HEK293 (cell line): ENCODE measurements around the gene IL2RG.

Source experiments
- CTCF ChIA-PET: fragments of 350-600 bp; formaldehyde crosslinking; extraction: SDS; loops from one replicate; lab custom pipeline; 2021; ENCODE audit warnings: antibody characterized with exemption; lab: Yijun Ruan, JAX
- POLR2A ChIA-PET: fragments of 300-600 bp; formaldehyde crosslinking; extraction: SDS; loops from one replicate; lab custom pipeline; 2020; ENCODE audit warnings: antibody characterized with exemption, inconsistent platforms; lab: Yijun Ruan, JAX
- H3K27ac ChIP-seq: fragments of 200-500 bp; sonication (Bioruptor generic); 2 replicates; pipeline ENCODE4 v1.5.1; 2014; ENCODE audit warnings: low read depth, low read length, control low read depth, inconsistent platforms; ENCODE audit errors: extremely low read depth
- H3K36me3 ChIP-seq, 2 experiments: fragments of 200-500 bp in 1 of 2; sonication (Bioruptor generic) in 1 of 2; 1 replicate in 1 of 2; 2 replicates in 1 of 2; pipeline ENCODE4 v1.5.1; 2014 to 2017; ENCODE audit warnings: inconsistent platforms in 2 of 2, low read length in 2 of 2; ENCODE audit not compliant: control insufficient read depth in 2 of 2, insufficient read depth in 1 of 2
- H3K4me1 ChIP-seq: fragments of 200-500 bp; sonication (Bioruptor generic); 2 replicates; pipeline ENCODE4 v1.5.1; 2014; ENCODE audit warnings: mild to moderate bottlenecking, low read length, inconsistent platforms; ENCODE audit not compliant: control insufficient read depth, insufficient read depth
- H3K4me3 ChIP-seq: 2 replicates; pipeline ENCODE4 v1.5.1; 2011; ENCODE audit warnings: low read depth, mild to moderate bottlenecking, control low read depth, low read length, moderate library complexity
- H3K9me3 ChIP-seq: fragments of 200-500 bp; sonication (Bioruptor generic); 2 replicates; pipeline ENCODE4 v1.5.1; 2014; ENCODE audit warnings: low read depth, low read length, inconsistent platforms; ENCODE audit not compliant: control insufficient read depth, insufficient read depth
- GLI2 ChIP-seq: fragments of 450-650 bp; formaldehyde crosslinking; IDR thresholded peaks from 2 replicates; pipeline ENCODE4; 2017; ENCODE audit warnings: missing biosample characterization, missing genetic modification characterization, low read depth, borderline replicate concordance
- IKZF3 ChIP-seq: fragments of 450-650 bp; IDR thresholded peaks from 2 replicates; pipeline ENCODE4 v1.5.0; 2018; ENCODE audit warnings: missing biosample characterization, mild to moderate bottlenecking, missing genetic modification characterization, moderate library complexity
- OSR2 ChIP-seq: fragments of 450-650 bp; formaldehyde crosslinking; IDR thresholded peaks from 2 replicates; pipeline ENCODE4 v1.5.1; 2016; ENCODE audit warnings: missing biosample characterization, missing genetic modification characterization
- PRDM1 ChIP-seq: fragments of 450-650 bp; formaldehyde crosslinking; IDR thresholded peaks from 2 replicates; pipeline ENCODE4; 2016; ENCODE audit warnings: missing biosample characterization, missing genetic modification characterization
- ZBTB17 ChIP-seq: fragments of 450-650 bp; formaldehyde crosslinking; IDR thresholded peaks from 2 replicates; pipeline ENCODE4 v1.5.1; 2016; ENCODE audit warnings: missing biosample characterization, missing genetic modification characterization
- ZBTB44 ChIP-seq: fragments of 450-650 bp; IDR thresholded peaks from 2 replicates; pipeline ENCODE4 v1.5.1; 2018; ENCODE audit warnings: missing biosample characterization, mild to moderate bottlenecking, missing genetic modification characterization
- ZBTB6 ChIP-seq: fragments of 450-650 bp; formaldehyde crosslinking; IDR thresholded peaks from 2 replicates; pipeline ENCODE4 v1.5.1; 2017; ENCODE audit warnings: missing biosample characterization, missing genetic modification characterization
- ZBTB8A ChIP-seq: fragments of 450-650 bp; formaldehyde crosslinking; IDR thresholded peaks from 2 replicates; pipeline ENCODE4 v1.5.1; 2016; ENCODE audit warnings: missing biosample characterization, missing genetic modification characterization
- ZIC2 ChIP-seq: fragments of 450-650 bp; formaldehyde crosslinking; IDR thresholded peaks from 2 replicates; pipeline ENCODE4 v1.5.1; 2016; ENCODE audit warnings: missing biosample characterization, missing genetic modification characterization
- ZNF16 ChIP-seq: fragments of 450-650 bp; formaldehyde crosslinking; IDR thresholded peaks from 2 replicates; pipeline ENCODE4 v1.5.1; 2016; ENCODE audit warnings: low read depth, missing biosample characterization, missing genetic modification characterization
- ZNF175 ChIP-seq: fragments of 450-650 bp; formaldehyde crosslinking; IDR thresholded peaks from 2 replicates; pipeline ENCODE4 v1.5.1; 2016; ENCODE audit warnings: missing biosample characterization, missing genetic modification characterization
- ZNF221 ChIP-seq: fragments of 450-650 bp; formaldehyde crosslinking; IDR thresholded peaks from 2 replicates; pipeline ENCODE4 v1.5.1; 2017; ENCODE audit warnings: missing biosample characterization, missing genetic modification characterization, borderline replicate concordance
- ZNF785 ChIP-seq: fragments of 450-650 bp; formaldehyde crosslinking; IDR thresholded peaks from 2 replicates; pipeline ENCODE4 v1.5.1; 2016; ENCODE audit warnings: missing biosample characterization, missing genetic modification characterization
- ZNF843 ChIP-seq: fragments of 450-650 bp; formaldehyde crosslinking; IDR thresholded peaks from 2 replicates; pipeline ENCODE4 v1.5.1; 2016; ENCODE audit warnings: missing biosample characterization, missing genetic modification characterization
- ZXDB ChIP-seq: fragments of 450-650 bp; formaldehyde crosslinking; IDR thresholded peaks from 2 replicates; pipeline ENCODE4 v1.5.1; 2016; ENCODE audit warnings: missing biosample characterization, missing genetic modification characterization
- TF ChIP-seq, protein P1 (sequence below): fragments of 450-650 bp; formaldehyde crosslinking; IDR thresholded peaks from 2 replicates; pipeline ENCODE4 v1.5.1; 2016; ENCODE audit warnings: missing biosample characterization, missing genetic modification characterization
- TF ChIP-seq, protein P2 (sequence below): fragments of 450-650 bp; formaldehyde crosslinking; IDR thresholded peaks from 2 replicates; pipeline ENCODE4 v1.5.1; 2017; ENCODE audit warnings: missing biosample characterization, missing genetic modification characterization

The IL2RG gene

GRCh38 chrX:71085900-71086299 lies 25.5 kb downstream of the IL2RG start (continued):
- no peak for TF ChIP-seq ZNF221 (tag by site-specific recombination)
- peak; percentile 18; the same call in 1 of the 2 replicates for TF ChIP-seq ZNF16 (tag by site-specific recombination)
- TF ChIP-seq, protein P1, sequence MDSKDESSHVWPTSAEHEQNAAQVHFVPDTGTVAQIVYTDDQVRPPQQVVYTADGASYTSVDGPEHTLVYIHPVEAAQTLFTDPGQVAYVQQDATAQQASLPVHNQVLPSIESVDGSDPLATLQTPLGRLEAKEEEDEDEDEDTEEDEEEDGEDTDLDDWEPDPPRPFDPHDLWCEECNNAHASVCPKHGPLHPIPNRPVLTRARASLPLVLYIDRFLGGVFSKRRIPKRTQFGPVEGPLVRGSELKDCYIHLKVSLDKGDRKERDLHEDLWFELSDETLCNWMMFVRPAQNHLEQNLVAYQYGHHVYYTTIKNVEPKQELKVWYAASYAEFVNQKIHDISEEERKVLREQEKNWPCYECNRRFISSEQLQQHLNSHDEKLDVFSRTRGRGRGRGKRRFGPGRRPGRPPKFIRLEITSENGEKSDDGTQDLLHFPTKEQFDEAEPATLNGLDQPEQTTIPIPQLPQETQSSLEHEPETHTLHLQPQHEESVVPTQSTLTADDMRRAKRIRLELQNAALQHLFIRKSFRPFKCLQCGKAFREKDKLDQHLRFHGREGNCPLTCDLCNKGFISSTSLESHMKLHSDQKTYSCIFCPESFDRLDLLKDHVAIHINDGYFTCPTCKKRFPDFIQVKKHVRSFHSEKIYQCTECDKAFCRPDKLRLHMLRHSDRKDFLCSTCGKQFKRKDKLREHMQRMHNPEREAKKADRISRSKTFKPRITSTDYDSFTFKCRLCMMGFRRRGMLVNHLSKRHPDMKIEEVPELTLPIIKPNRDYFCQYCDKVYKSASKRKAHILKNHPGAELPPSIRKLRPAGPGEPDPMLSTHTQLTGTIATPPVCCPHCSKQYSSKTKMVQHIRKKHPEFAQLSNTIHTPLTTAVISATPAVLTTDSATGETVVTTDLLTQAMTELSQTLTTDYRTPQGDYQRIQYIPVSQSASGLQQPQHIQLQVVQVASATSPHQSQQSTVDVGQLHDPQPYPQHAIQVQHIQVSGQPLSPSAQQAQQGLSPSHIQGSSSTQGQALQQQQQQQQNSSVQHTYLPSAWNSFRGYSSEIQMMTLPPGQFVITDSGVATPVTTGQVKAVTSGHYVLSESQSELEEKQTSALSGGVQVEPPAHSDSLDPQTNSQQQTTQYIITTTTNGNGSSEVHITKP (tag by site-specific recombination), result peak; percentile 76
- no peak for TF ChIP-seq ZBTB6 (tag by site-specific recombination)
- TF ChIP-seq ZBTB8A (tag by site-specific recombination), result peak; percentile 35; the same call in 1 of the 2 replicates
- TF ChIP-seq ZNF175 (tag by site-specific recombination), result no peak

- peaks cover 12% of the 10 kb centered on the region for H3K4me1 ChIP-seq
- no peak for TF ChIP-seq IKZF3 (tag by site-specific recombination)
- TF ChIP-seq ZBTB17 (tag by site-specific recombination), result peak; percentile 62; the same call in 1 of the 2 replicates
- no peak for TF ChIP-seq PRDM1 (tag by site-specific recombination)
- no peak for TF ChIP-seq GLI2
- TF ChIP-seq, protein P2, sequence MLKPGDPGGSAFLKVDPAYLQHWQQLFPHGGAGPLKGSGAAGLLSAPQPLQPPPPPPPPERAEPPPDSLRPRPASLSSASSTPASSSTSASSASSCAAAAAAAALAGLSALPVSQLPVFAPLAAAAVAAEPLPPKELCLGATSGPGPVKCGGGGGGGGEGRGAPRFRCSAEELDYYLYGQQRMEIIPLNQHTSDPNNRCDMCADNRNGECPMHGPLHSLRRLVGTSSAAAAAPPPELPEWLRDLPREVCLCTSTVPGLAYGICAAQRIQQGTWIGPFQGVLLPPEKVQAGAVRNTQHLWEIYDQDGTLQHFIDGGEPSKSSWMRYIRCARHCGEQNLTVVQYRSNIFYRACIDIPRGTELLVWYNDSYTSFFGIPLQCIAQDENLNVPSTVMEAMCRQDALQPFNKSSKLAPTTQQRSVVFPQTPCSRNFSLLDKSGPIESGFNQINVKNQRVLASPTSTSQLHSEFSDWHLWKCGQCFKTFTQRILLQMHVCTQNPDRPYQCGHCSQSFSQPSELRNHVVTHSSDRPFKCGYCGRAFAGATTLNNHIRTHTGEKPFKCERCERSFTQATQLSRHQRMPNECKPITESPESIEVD, result peak; percentile 37
- TF ChIP-seq ZXDB (tag by site-specific recombination), result peak; percentile 47; the same call in 1 of the 2 replicates
- peak; percentile 35; the same call in 1 of the 2 replicates for TF ChIP-seq OSR2 (tag by site-specific recombination)
- no peak for TF ChIP-seq ZIC2 (tag by site-specific recombination)
- TF ChIP-seq ZNF785, result no peak
- TF ChIP-seq ZBTB44, result peak; percentile 83
- 0 out of 2 replicates have a peak, but pooled peaks have one; percentile 29 for TF ChIP-seq ZNF843 (tag by site-specific recombination)
- CTCF ChIA-PET, result interaction anchor here (1.2 kb wide), 1 partner anchor 24 kb away, joined by 4 read pairs; no protein-coding TSS in a partner anchor
- H3K9me3 ChIP-seq, result no peaks in the 10 kb centered on the region
- POLR2A ChIA-PET, result interaction anchor here (0.7 kb wide), 1 partner anchor 13 kb away, joined by 3 read pairs; no protein-coding TSS in a partner anchor
- no peaks in the 10 kb centered on the region for H3K36me3 ChIP-seq
- H3K4me3 ChIP-seq, result no peak overlapping the region
- H3K27ac ChIP-seq, result no peak overlapping the region; the same call in 1 of the 2 replicates
Measured at GRCh38 chrX:71082822-71083221, 28.6 kb downstream of the IL2RG start.
